IMR-90 (cell line): ENCODE measurements around the gene ACHE. TPM values are rescaled to one million over a fixed set of nuclear protein-coding genes. Genes with fewer than 3 reads are reported as not detected.
"Not testable (repeated sequence)": the region's sequence is repeated elsewhere in the genome, so short reads cannot be mapped to it uniquely, and the experiment has no call there.

Experiments used
- ATAC-seq: fragments of 200-7000 bp; cut with Tn5 transposase; 2 replicates; pipeline ENCODE4 v1.9.1; 2020; ENCODE audit warnings: low read depth, mild to moderate bottlenecking, moderate library complexity
- BruUV-seq: library from RNA; stranded (reverse); fragments of 400-500 nt; replicated peaks from 2 replicates; lab custom pipeline; 2021; lab: Mats Ljungman, UMichigan
- CTCF ChIA-PET: fragments of 300-600 bp; formaldehyde crosslinking; extraction: SDS; loops from one replicate; lab custom pipeline; 2021; ENCODE audit warnings: antibody characterized with exemption; lab: Yijun Ruan, JAX
- POLR2A ChIA-PET: fragments of 300-600 bp; sonication (Branson Sonifier 250); formaldehyde crosslinking; loops from one replicate; lab custom pipeline; 2022; ENCODE audit warnings: antibody characterized with exemption; ENCODE audit not compliant: unreplicated experiment; lab: Charles Lee
- DNase-seq: peaks from one replicate; pipeline ENCODE4 v3.0.0; 2013
- H2AFZ ChIP-seq: replicated peaks from 2 replicates; pipeline ENCODE3; 2013; ENCODE audit warnings: low read length, mild to moderate bottlenecking; ENCODE audit not compliant: poor library complexity
- H2AK5ac ChIP-seq: 2 replicates; pipeline ENCODE4 v1.6.1; 2013; ENCODE audit warnings: low read depth, low read length, inconsistent platforms
- H2AK9ac ChIP-seq: replicated peaks from 2 replicates; pipeline ENCODE3; 2013; ENCODE audit warnings: mild to moderate bottlenecking, low read depth, low read length, moderate library complexity; ENCODE audit not compliant: poor library complexity
- H2BK120ac ChIP-seq: 2 replicates; pipeline ENCODE4 v1.6.1; 2013; ENCODE audit warnings: low read depth, low read length, inconsistent platforms
- H2BK15ac ChIP-seq: 3 replicates; pipeline ENCODE4 v1.6.1; 2013; ENCODE audit warnings: low read depth, low read length, inconsistent platforms
- H2BK20ac ChIP-seq: 2 replicates; pipeline ENCODE4 v1.6.1; 2013; ENCODE audit warnings: low read depth, mild to moderate bottlenecking, inconsistent platforms, low read length, moderate library complexity
- H2BK5ac ChIP-seq: 2 replicates; pipeline ENCODE4 v1.6.1; 2013; ENCODE audit warnings: mild to moderate bottlenecking, low read depth, low read length, inconsistent platforms; ENCODE audit not compliant: poor library complexity, severe bottlenecking
- H3K14ac ChIP-seq: replicated peaks from 2 replicates; pipeline ENCODE4 v1.6.1; 2013; ENCODE audit warnings: low read depth, low read length, inconsistent platforms
- H3K18ac ChIP-seq: 2 replicates; pipeline ENCODE4 v1.6.1; 2013; ENCODE audit warnings: low read depth, low read length, control low read depth
- H3K23ac ChIP-seq: 2 replicates; pipeline ENCODE4 v1.6.1; 2013; ENCODE audit warnings: low read depth, low read length, inconsistent platforms
- H3K27ac ChIP-seq: 2 replicates; pipeline ENCODE4 v1.5.1; 2013; ENCODE audit warnings: mild to moderate bottlenecking, control low read depth, low read length; ENCODE audit not compliant: insufficient read depth
- H3K27me3 ChIP-seq: 2 replicates; pipeline ENCODE4 v1.6.1; 2013; ENCODE audit warnings: low read length; ENCODE audit not compliant: control insufficient read depth, insufficient read depth
- H3K36me3 ChIP-seq: 2 replicates; pipeline ENCODE4 v1.6.1; 2013; ENCODE audit warnings: low read length, mixed read lengths; ENCODE audit not compliant: control insufficient read depth, insufficient read depth
- H3K4ac ChIP-seq: 2 replicates; pipeline ENCODE4 v1.6.1; 2013; ENCODE audit warnings: low read depth, low read length, inconsistent platforms
- H3K4me1 ChIP-seq: 2 replicates; pipeline ENCODE4 v1.6.1; 2013; ENCODE audit warnings: low read length, mixed read lengths; ENCODE audit not compliant: control insufficient read depth, insufficient read depth
- H3K4me2 ChIP-seq: 2 replicates; pipeline ENCODE4 v1.6.1; 2013; ENCODE audit warnings: low read depth, mild to moderate bottlenecking, control low read depth, low read length, moderate library complexity
- H3K4me3 ChIP-seq: 2 replicates; pipeline ENCODE4 v1.5.1; 2013; ENCODE audit warnings: low read depth, mild to moderate bottlenecking, control low read depth, low read length, moderate library complexity; ENCODE audit not compliant: insufficient read depth
- H3K56ac ChIP-seq: 2 replicates; pipeline ENCODE4 v1.6.1; 2013; ENCODE audit warnings: low read length, inconsistent platforms; ENCODE audit not compliant: insufficient read depth; ENCODE audit errors: extremely low read depth
- H3K79me1 ChIP-seq, 2 experiments: 2 replicates each; pipeline ENCODE4 v1.6.1; 2013; ENCODE audit warnings: low read length in 2 of 2, inconsistent platforms in 1 of 2, low read depth in 1 of 2
- H3K9ac ChIP-seq: 2 replicates; pipeline ENCODE4 v1.6.1; 2013; ENCODE audit warnings: low read depth, low read length, control low read depth
- H3K9me1 ChIP-seq: 2 replicates; pipeline ENCODE4 v1.6.1; 2013; ENCODE audit warnings: low read length, inconsistent platforms; ENCODE audit not compliant: insufficient read depth
- H3K9me3 ChIP-seq: 2 replicates; pipeline ENCODE4 v1.6.1; 2013; ENCODE audit warnings: low read length; ENCODE audit not compliant: control insufficient read depth, insufficient read depth
- H4K20me1 ChIP-seq: 2 replicates; pipeline ENCODE4 v1.6.1; 2013; ENCODE audit warnings: low read length, inconsistent platforms; ENCODE audit not compliant: insufficient read depth
- H4K5ac ChIP-seq: 2 replicates; pipeline ENCODE4 v1.6.1; 2013; ENCODE audit warnings: mild to moderate bottlenecking, low read depth, low read length, control low read depth
- H4K8ac ChIP-seq, 2 experiments: 2 replicates each; pipeline ENCODE4 v1.6.1; 2013; ENCODE audit warnings: low read depth in 2 of 2, low read length in 2 of 2, control low read depth in 1 of 2, inconsistent platforms in 1 of 2
- H4K91ac ChIP-seq: 2 replicates; pipeline ENCODE4 v1.6.1; 2013; ENCODE audit warnings: low read depth, low read length, inconsistent platforms; ENCODE audit not compliant: insufficient read depth
- WGBS, 2 experiments: methylation state at CpG; one replicate each; pipeline versions ENCODE4 v1.1.5 to v1.1.7; 2013; ENCODE audit warnings: missing lambda C conversion rate in 2 of 2; ENCODE audit not compliant: insufficient read length in 1 of 2; ENCODE audit errors: extremely low coverage in 2 of 2; 5-methylcytosine and 5-hydroxymethylcytosine counted together
- dilution Hi-C: fragments of 300-500 bp; cut with HindIII; formaldehyde crosslinking; loops from one replicate; pipeline ENCODE4 v1.14.3; 2018; ENCODE audit warnings: low sequenced_read_pairs; ENCODE audit not compliant: unreplicated experiment
- in situ Hi-C: fragments of 300-500 bp; cut with MboI; formaldehyde crosslinking; loops from 3 replicates; pipeline ENCODE4 v1.14.3; 2019; ENCODE audit warnings: low sequenced_read_pairs, inconsistent platforms, mixed read lengths
- intact Hi-C: fragments of 100-400 bp; cut with micrococcal nuclease; formaldehyde crosslinking; loops from 2 replicates; pipeline ENCODE4 v1.10.0; 2022
- polyA plus RNA-seq, 3 experiments: library from polyadenylated mRNA; depleted of rRNA; stranded (reverse); fragments of >200 nt; gene quantifications; 2 replicates each; pipeline ENCODE4 v1.2.3, GENCODE V29; 2012; ENCODE audit warnings: low replicate concordance in 1 of 3
- total RNA-seq: library from RNA; depleted of rRNA; stranded (reverse); fragments of >200 nt; gene quantifications from 2 replicates; pipeline ENCODE4 v1.2.3, GENCODE V29; 2012

The ACHE gene
- total and polyA plus RNA-seq, 2 of the 4 experiments (the other 2 are of a cell fraction): 0.41 TPM; not detected in 1

DNA sequence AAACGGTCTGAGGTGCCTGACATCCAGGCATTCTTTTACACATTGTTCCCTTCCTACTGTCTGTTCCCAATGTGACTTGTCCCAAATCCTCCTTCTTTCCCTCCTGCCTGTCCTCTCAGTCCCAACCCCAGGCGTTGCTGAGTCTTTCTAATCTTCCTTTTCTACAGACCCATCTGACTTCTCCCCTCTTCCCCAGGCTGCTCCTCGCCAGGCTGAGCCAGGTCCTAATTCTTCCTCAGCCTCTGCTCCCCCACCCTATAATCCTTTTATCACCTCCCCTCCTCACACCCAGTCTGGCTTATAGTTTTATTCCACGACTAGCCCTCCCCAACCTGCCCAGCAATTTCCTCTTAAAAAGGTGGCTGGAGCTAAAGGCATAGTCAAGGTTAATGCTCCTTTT lies 27.9 kb upstream of the ACHE start:
- H3K4me3 ChIP-seq, H3K23ac ChIP-seq, H3K9ac ChIP-seq, H2BK5ac ChIP-seq, H2AK5ac ChIP-seq, H3K18ac ChIP-seq, H3K9me3 ChIP-seq, H2BK15ac ChIP-seq, H2BK120ac ChIP-seq, H3K27ac ChIP-seq, CTCF ChIA-PET, H2AK9ac ChIP-seq, H3K9me1 ChIP-seq, H3K4ac ChIP-seq, DNase-seq, H3K36me3 ChIP-seq, POLR2A ChIA-PET, H2AFZ ChIP-seq, H4K20me1 ChIP-seq, H3K79me1 ChIP-seq, H3K56ac ChIP-seq, H3K4me2 ChIP-seq, in situ Hi-C loops, H4K91ac ChIP-seq, H3K4me1 ChIP-seq, H4K8ac ChIP-seq, BruUV-seq, H3K14ac ChIP-seq, H2BK20ac ChIP-seq, intact Hi-C loops, dilution Hi-C loops, ATAC-seq, H4K5ac ChIP-seq: not testable (repeated sequence)
- H3K27me3 ChIP-seq: peaks cover 12% of the 10 kb centered on the region
- WGBS, 2 experiments: 33% methylated on average over 1 of the region's 4 CpGs; no CpG with 5 or more reads in 1 of the 2 experiments
